PC-9 (cell line): ENCODE results near the gene CEBPB. TPM values are rescaled to one million over a fixed set of nuclear protein-coding genes. Genes with fewer than 3 reads are reported as not detected.

Experiments used
- BruUV-seq: library from RNA; stranded (reverse); fragments of 400-500 nt; replicated peaks from 2 replicates; lab custom pipeline; 2021; lab: Mats Ljungman, UMichigan
- CTCF ChIA-PET: fragments of 300-600 bp; sonication (Branson Sonifier 250); formaldehyde crosslinking; loops from one replicate; lab custom pipeline; 2022; ENCODE audit warnings: antibody characterized with exemption; lab: Charles Lee
- POLR2A ChIA-PET: fragments of 300-600 bp; sonication (Branson Sonifier 250); formaldehyde crosslinking; loops from one replicate; lab custom pipeline; 2022; ENCODE audit warnings: antibody characterized with exemption; ENCODE audit not compliant: unreplicated experiment; lab: Charles Lee
- DNase-seq, 2 experiments: peaks; one replicate each; pipeline versions ENCODE4 v3.0.0 to v3.0.0-alpha.2; 2015 to 2022; ENCODE audit warnings: mixed read lengths in 1 of 2
- H2AFZ ChIP-seq: fragments of 200-600 bp; sonication (generic); 2 replicates; pipeline ENCODE4 v1.8.1; 2017; ENCODE audit warnings: antibody characterized with exemption
- H3F3A ChIP-seq: fragments of 200-600 bp; sonication (generic); 2 replicates; pipeline ENCODE4 v1.8.1; 2017; ENCODE audit warnings: antibody characterized with exemption, mild to moderate bottlenecking, low read depth; ENCODE audit not compliant: insufficient read depth
- H3K27ac ChIP-seq: fragments of 200-600 bp; sonication (generic); 2 replicates; pipeline ENCODE4 v1.6.1; 2016; ENCODE audit warnings: mixed run types
- H3K27me3 ChIP-seq: fragments of 200-600 bp; sonication (generic); 2 replicates; pipeline ENCODE4 v1.6.1; 2016; ENCODE audit warnings: low read depth, mixed run types; ENCODE audit not compliant: insufficient read depth
- H3K36me3 ChIP-seq: fragments of 200-600 bp; sonication (generic); 2 replicates; pipeline ENCODE4 v1.6.1; 2016; ENCODE audit warnings: low read depth, mixed run types
- H3K4me1 ChIP-seq: fragments of 200-600 bp; sonication (generic); replicated peaks from 2 replicates; pipeline ENCODE4 v1.6.1; 2016; ENCODE audit warnings: mixed run types; ENCODE audit not compliant: insufficient read depth
- H3K4me2 ChIP-seq: fragments of 200-600 bp; sonication (generic); 2 replicates; pipeline ENCODE4 v1.6.1; 2017; ENCODE audit warnings: mixed run types
- H3K4me3 ChIP-seq: fragments of 200-600 bp; sonication (generic); 2 replicates; pipeline ENCODE4 v1.6.1; 2016; ENCODE audit warnings: mixed run types
- H3K79me2 ChIP-seq: fragments of 200-600 bp; sonication (generic); 2 replicates; pipeline ENCODE4 v1.6.1; 2017; ENCODE audit warnings: low read depth, mixed run types
- H3K9me2 ChIP-seq: fragments of 200-600 bp; sonication (generic); 2 replicates; pipeline ENCODE4 v1.8.1; 2017; ENCODE audit warnings: mild to moderate bottlenecking; ENCODE audit not compliant: insufficient read depth
- H3K9me3 ChIP-seq: fragments of 200-600 bp; sonication (generic); 2 replicates; pipeline ENCODE4 v1.8.1; 2016; ENCODE audit warnings: low read depth; ENCODE audit not compliant: insufficient read depth
- H4K20me1 ChIP-seq: fragments of 200-600 bp; sonication (generic); 2 replicates; pipeline ENCODE4 v1.8.1; 2017; ENCODE audit not compliant: insufficient read depth
- CTCF ChIP-seq: fragments of 200-600 bp; sonication (generic); conservative IDR thresholded peaks from 2 replicates; pipeline ENCODE4 v1.6.1; 2017; ENCODE audit warnings: mixed run types, antibody characterized with exemption, mild to moderate bottlenecking, moderate library complexity
- EZH2 ChIP-seq: fragments of 200-600 bp; sonication (generic); IDR thresholded peaks from 2 replicates; pipeline ENCODE4 v1.8.0; 2017; ENCODE audit warnings: antibody characterized with exemption, low read depth
- intact Hi-C: fragments of 100-400 bp; cut with micrococcal nuclease; formaldehyde crosslinking; loops from one replicate; pipeline ENCODE4 v1.10.0; 2022; ENCODE audit not compliant: unreplicated experiment
- total RNA-seq: library from RNA; stranded (reverse); gene quantifications from 2 replicates; pipeline ENCODE4 v1.2.3, GENCODE V29; 2021

Gene CEBPB
- total RNA-seq, 1 experiment from 2014 or later, result 112 TPM

- ChIA-PET POLR2A (no interaction called here), CTCF (no interaction called here)
- H4K20me1 ChIP-seq, result peaks cover 20% of the 10 kb centered on the region
- H3K9me2 ChIP-seq, result no peaks in the 10 kb centered on the region
- no peaks in the 10 kb centered on the region for H3K27me3 ChIP-seq
- TF ChIP-seq CTCF (no peak), EZH2 (no peak)
- no peaks in the 10 kb centered on the region for H3K9me3 ChIP-seq
- no peak overlapping the region for H3K4me3 ChIP-seq
- BruUV-seq, result no TSS peak
- H3K4me2 ChIP-seq, result no peak overlapping the region
- peaks cover 81% of the 10 kb centered on the region for H3F3A ChIP-seq
- peaks cover 25% of the 10 kb centered on the region for H3K36me3 ChIP-seq
- peak in 1 of 2 experiments; percentile 16 for DNase-seq
- H3K4me1 ChIP-seq, result peaks cover 33% of the 10 kb centered on the region
- H3K79me2 ChIP-seq, result peaks cover 35% of the 10 kb centered on the region
- intact Hi-C loops, result no loop called here
- peak overlapping the region; percentile 42 for H3K27ac ChIP-seq
- no peak overlapping the region for H2AFZ ChIP-seq
These were observed 7.0 kb downstream of the CEBPB start for GRCh38 chr20:50197463-50198179.

GRCh38 chr20:50198180-50198666 lies 7.6 kb downstream of the CEBPB start:
- peaks cover 29% of the 10 kb centered on the region for H3K79me2 ChIP-seq
- H3F3A ChIP-seq, result peaks cover 75% of the 10 kb centered on the region
- ChIA-PET CTCF (no interaction called here), POLR2A (interaction anchor here (0.6 kb wide), 2 partner anchors 156 to 551 kb away, joined by 5 to 6 read pairs; no protein-coding TSS in a partner anchor)
- intact Hi-C loops, result no loop called here
- H3K27ac ChIP-seq, result no peak overlapping the region
- peak in 1 of 2 experiments; percentile 31 for DNase-seq
- H3K4me1 ChIP-seq, result peaks cover 33% of the 10 kb centered on the region
- no peak overlapping the region for H3K4me3 ChIP-seq
- H3K27me3 ChIP-seq, result no peaks in the 10 kb centered on the region
- H4K20me1 ChIP-seq, result peaks cover 17% of the 10 kb centered on the region
- no peak overlapping the region for H2AFZ ChIP-seq
- no TSS peak for BruUV-seq
- TF ChIP-seq CTCF, result no peak
- no peak for TF ChIP-seq EZH2
- H3K4me2 ChIP-seq, result no peak overlapping the region
- H3K9me3 ChIP-seq, result no peaks in the 10 kb centered on the region
- H3K9me2 ChIP-seq, result no peaks in the 10 kb centered on the region
- peaks cover 19% of the 10 kb centered on the region for H3K36me3 ChIP-seq

GRCh38 chr20:50198716-50199115 lies 8.1 kb downstream of the CEBPB start:
- Histone ChIP-seq H3K9me3 (no peaks in the 10 kb centered on the region), H3K27me3 (no peaks in the 10 kb centered on the region), H3K4me3 (no peak overlapping the region), H3K79me2 (peaks cover 24% of the 10 kb centered on the region), H3F3A (peaks cover 72% of the 10 kb centered on the region), H3K4me2 (no peak overlapping the region), H4K20me1 (peaks cover 13% of the 10 kb centered on the region; the same call in 1 of the 2 replicates), H2AFZ (no peak overlapping the region), H3K27ac (no peak overlapping the region), H3K36me3 (peaks cover 14% of the 10 kb centered on the region), H3K9me2 (no peaks in the 10 kb centered on the region), H3K4me1 (peaks cover 33% of the 10 kb centered on the region)
- peak in 1 of 2 experiments; percentile 33 for DNase-seq
- ChIA-PET POLR2A (interaction anchor here (0.6 to 0.7 kb wide), 3 partner anchors 156 to 551 kb away, joined by 5 to 6 read pairs (median 5); no protein-coding TSS in a partner anchor), CTCF (no interaction called here)
- TF ChIP-seq EZH2 (no peak), CTCF (no peak)
- no TSS peak for BruUV-seq
- intact Hi-C loops, result no loop called here
